ENCODE results near the gene QPCTL. TPM values are rescaled to one million over a fixed set of nuclear protein-coding genes. Genes with fewer than 3 reads are reported as not detected.

QPCTL gene
- polyA plus RNA-seq, 5 donors = 7.2 to 14.6 (median 11.4) TPM

Other genes starting within 250 kb of the QPCTL start
- gene FOSB, start 224.7 kb upstream of the QPCTL start, polyA plus RNA-seq (ENCODE audit: insufficient read depth in 1 of 5, insufficient read length in 5 of 5, low replicate concordance in 1 of 5) = 100 to 1,000 TPM in 4 of 5 donors, 10 to 100 TPM in 1; 15.5 to 269 (median 169) TPM
- gene RTN2, start 195.6 kb upstream of the QPCTL start, polyA plus RNA-seq (ENCODE audit: insufficient read depth in 1 of 5, insufficient read length in 5 of 5, low replicate concordance in 1 of 5) = 10 to 100 TPM; 10.1 to 14.7 (median 11.2) TPM
- gene PPM1N, start 194.2 kb upstream of the QPCTL start, polyA plus RNA-seq (ENCODE audit: insufficient read depth in 1 of 5, insufficient read length in 5 of 5, low replicate concordance in 1 of 5) = under 1 TPM; 0.15 to 0.49 (median 0.28) TPM
- 10 to 100 TPM; 47.8 to 59.7 (median 57.2) TPM for gene VASP, start 185.2 kb upstream of the QPCTL start, polyA plus RNA-seq (ENCODE audit: insufficient read depth in 1 of 5, insufficient read length in 5 of 5, low replicate concordance in 1 of 5)
- gene OPA3, start 107.9 kb upstream of the QPCTL start, polyA plus RNA-seq (ENCODE audit: insufficient read depth in 1 of 5, insufficient read length in 5 of 5, low replicate concordance in 1 of 5) = 1 to 10 TPM; 5.8 to 9.4 (median 6.0) TPM
- 1 to 10 TPM; 2.5 to 5.3 (median 3.7) TPM for gene GPR4, start 90.5 kb upstream of the QPCTL start, polyA plus RNA-seq (ENCODE audit: insufficient read depth in 1 of 5, insufficient read length in 5 of 5, low replicate concordance in 1 of 5)
- 10 to 100 TPM; 24.3 to 31.4 (median 29.8) TPM for gene EML2, start 53.3 kb upstream of the QPCTL start, polyA plus RNA-seq (ENCODE audit: insufficient read depth in 1 of 5, insufficient read length in 5 of 5, low replicate concordance in 1 of 5)
- gene GIPR, start 24.4 kb upstream of the QPCTL start, polyA plus RNA-seq (ENCODE audit: insufficient read depth in 1 of 5, insufficient read length in 5 of 5, low replicate concordance in 1 of 5) = 1 to 10 TPM; 2.8 to 8.7 (median 5.2) TPM
- 100 to 1,000 TPM; 328 to 445 (median 361) TPM for gene SNRPD2, start 713 bp upstream of the QPCTL start, polyA plus RNA-seq (ENCODE audit: insufficient read depth in 1 of 5, insufficient read length in 5 of 5, low replicate concordance in 1 of 5)
- gene FBXO46, start 38.2 kb downstream of the QPCTL start, polyA plus RNA-seq (ENCODE audit: insufficient read depth in 1 of 5, insufficient read length in 5 of 5, low replicate concordance in 1 of 5) = 10 to 100 TPM; 10.2 to 22.1 (median 17.6) TPM
- gene MEIOSIN, start 40.8 kb downstream of the QPCTL start, polyA plus RNA-seq (ENCODE audit: insufficient read depth in 1 of 5, insufficient read length in 5 of 5, low replicate concordance in 1 of 5) = not detected
- gene SIX5, start 76.6 kb downstream of the QPCTL start, polyA plus RNA-seq (ENCODE audit: insufficient read depth in 1 of 5, insufficient read length in 5 of 5, low replicate concordance in 1 of 5) = 10 to 100 TPM; 10.7 to 39.5 (median 20.0) TPM
- gene DMPK, start 89.8 kb downstream of the QPCTL start, polyA plus RNA-seq (ENCODE audit: insufficient read depth in 1 of 5, insufficient read length in 5 of 5, low replicate concordance in 1 of 5) = 10 to 100 TPM; 43.9 to 89.6 (median 52.9) TPM
- 10 to 100 TPM; 23.6 to 45.4 (median 34.3) TPM for gene DMWD, start 100.2 kb downstream of the QPCTL start, polyA plus RNA-seq (ENCODE audit: insufficient read depth in 1 of 5, insufficient read length in 5 of 5, low replicate concordance in 1 of 5)
- under 1 TPM in 1 of 5 donors, not detected in 4; 0.08 TPM for gene RSPH6A, start 122.6 kb downstream of the QPCTL start, polyA plus RNA-seq (ENCODE audit: insufficient read depth in 1 of 5, insufficient read length in 5 of 5, low replicate concordance in 1 of 5)
- 10 to 100 TPM; 50.6 to 73.7 (median 64.0) TPM for gene SYMPK, start 170.5 kb downstream of the QPCTL start, polyA plus RNA-seq (ENCODE audit: insufficient read depth in 1 of 5, insufficient read length in 5 of 5, low replicate concordance in 1 of 5)
- gene FOXA3, start 171.7 kb downstream of the QPCTL start, polyA plus RNA-seq (ENCODE audit: insufficient read depth in 1 of 5, insufficient read length in 5 of 5, low replicate concordance in 1 of 5) = 1 to 10 TPM; 1.2 to 3.3 (median 1.6) TPM
- gene IRF2BP1, start 193.5 kb downstream of the QPCTL start, polyA plus RNA-seq (ENCODE audit: insufficient read depth in 1 of 5, insufficient read length in 5 of 5, low replicate concordance in 1 of 5) = 10 to 100 TPM; 12.1 to 33.4 (median 15.8) TPM
- gene MYPOP, start 209.9 kb downstream of the QPCTL start, polyA plus RNA-seq (ENCODE audit: insufficient read depth in 1 of 5, insufficient read length in 5 of 5, low replicate concordance in 1 of 5) = 1 to 10 TPM; 3.6 to 7.5 (median 5.0) TPM
- not detected for gene NANOS2, start 222.1 kb downstream of the QPCTL start, polyA plus RNA-seq (ENCODE audit: insufficient read depth in 1 of 5, insufficient read length in 5 of 5, low replicate concordance in 1 of 5)